ENCODE data around the gene GRAP2.

GRAP2 gene

GRCh38 chr22:39926753-39927152, 25.9 kb downstream of the GRAP2 start:
- DNase-seq: no peak

GRCh38 chr22:39927544-39927943, 26.7 kb downstream of the GRAP2 start:
- no peak for DNase-seq

- no peak for DNase-seq
Observed at GRCh38 chr22:39928536-39929520, 27.9 kb downstream of the GRAP2 start.

GRCh38 chr22:39931251-39931650, 30.4 kb downstream of the GRAP2 start:
- no peak for DNase-seq

GRCh38 chr22:39932166-39932565, 31.3 kb downstream of the GRAP2 start:
- no peak for DNase-seq

- peak in 1 of 4 experiments; percentile 27 for DNase-seq
Observed at GRCh38 chr22:39932918-39933649, 32.2 kb downstream of the GRAP2 start.

- no peak for DNase-seq
Observed at GRCh38 chr22:39933741-39934140, 32.9 kb downstream of the GRAP2 start.

- no peak for DNase-seq
Observed at GRCh38 chr22:39935116-39935515, 34.2 kb downstream of the GRAP2 start.

GRCh38 chr22:39935612-39936011, 34.7 kb downstream of the GRAP2 start:
- no peak for DNase-seq

- no peak for DNase-seq
Observed at GRCh38 chr22:39936523-39937145, 35.8 kb downstream of the GRAP2 start.

- no peak for DNase-seq
Observed at GRCh38 chr22:39937906-39938305, 37.0 kb downstream of the GRAP2 start.

GRCh38 chr22:39938509-39939111, 37.7 kb downstream of the GRAP2 start:
- DNase-seq: peak in 2 of 4 experiments; percentile 19 to 24

- DNase-seq: no peak
Observed at GRCh38 chr22:39939830-39940229, 38.9 kb downstream of the GRAP2 start.

GRCh38 chr22:39940757-39941305, 39.9 kb downstream of the GRAP2 start:
- no peak for DNase-seq

GRCh38 chr22:39941601-39942000, 40.7 kb downstream of the GRAP2 start:
- no peak for DNase-seq

- no peak for DNase-seq
Observed at GRCh38 chr22:39942439-39943230, 41.8 kb downstream of the GRAP2 start.

- DNase-seq: no peak
Observed at GRCh38 chr22:39943337-39943736, 42.5 kb downstream of the GRAP2 start.

- no peak for DNase-seq
Observed at GRCh38 chr22:39943953-39944872, 43.3 kb downstream of the GRAP2 start.

GRCh38 chr22:39946126-39946502, 45.2 kb downstream of the GRAP2 start:
- DNase-seq: no peak

- DNase-seq: no peak
Observed at GRCh38 chr22:39946503-39947219, 45.8 kb downstream of the GRAP2 start.

Data from activated CD4-positive, CD25-positive, alpha-beta regulatory T cell (primary cell).